Endothelial cell of umbilical vein (primary cell): Measurements from ENCODE around the gene SPDYE3. TPM values are rescaled to one million over a fixed set of nuclear protein-coding genes. Genes with fewer than 3 reads are reported as not detected.
"Not testable (repeated sequence)": the region's sequence is repeated elsewhere in the genome, so short reads cannot be mapped to it uniquely, and the experiment has no call there.

Source experiments
- BruUV-seq: library from RNA; stranded (reverse); fragments of 400-500 nt; replicated peaks from 2 replicates; lab custom pipeline; 2021; lab: Mats Ljungman, UMichigan
- CTCF ChIA-PET: fragments of 300-600, 350-600 bp; sonication (Branson Sonifier 250); formaldehyde crosslinking; loops from one replicate; lab custom pipeline; 2021; ENCODE audit warnings: antibody characterized with exemption, inconsistent platforms; lab: Charles Lee
- POLR2A ChIA-PET: fragments of 300-600, 350-600 bp; sonication (Branson Sonifier 250); formaldehyde crosslinking; loops from one replicate; lab custom pipeline; 2021; ENCODE audit warnings: antibody characterized with exemption, inconsistent platforms; lab: Charles Lee
- DNase-seq: peaks from one replicate; pipeline ENCODE4 v3.0.0-alpha.2; 2011; ENCODE audit warnings: low read depth, low spot score
- FAIRE-seq: peaks from 2 replicates; lab custom pipeline; 2011; peaks lifted over from hg19 to GRCh38; lab: Jason Lieb, UNC
- H2AFZ ChIP-seq: 2 replicates; pipeline ENCODE4 v1.6.0; 2012; ENCODE audit warnings: low read depth, low read length, control low read depth, inconsistent platforms
- H3K27ac ChIP-seq: 2 replicates; pipeline ENCODE4 v1.5.1; 2011; ENCODE audit warnings: low read depth, mild to moderate bottlenecking, control low read depth, low read length, moderate library complexity; ENCODE audit not compliant: insufficient read depth
- H3K27me3 ChIP-seq, 2 experiments: 2 replicates each; pipeline versions ENCODE4 v1.6.0 to v1.6.1; 2011; ENCODE audit warnings: low read length in 2 of 2, mixed read lengths in 1 of 2; ENCODE audit not compliant: control insufficient read depth in 2 of 2, insufficient read depth in 2 of 2
- H3K36me3 ChIP-seq, 2 experiments: 2 replicates in 1 of 2; 3 replicates in 1 of 2; pipeline ENCODE4 v1.5.1; 2011; ENCODE audit warnings: low read length in 2 of 2, mild to moderate bottlenecking in 1 of 2, moderate library complexity in 1 of 2; ENCODE audit not compliant: control insufficient read depth in 2 of 2, insufficient read depth in 2 of 2; ENCODE audit errors: extremely low read depth in 1 of 2
- H3K4me1 ChIP-seq: 3 replicates; pipeline ENCODE4 v1.5.1; 2011; ENCODE audit warnings: mild to moderate bottlenecking, low read length; ENCODE audit not compliant: control insufficient read depth, insufficient read depth; ENCODE audit errors: extremely low read depth
- H3K4me2 ChIP-seq: 2 replicates; pipeline ENCODE4 v1.6.1; 2011; ENCODE audit warnings: low read length, control low read depth, mixed read lengths; ENCODE audit not compliant: insufficient read depth
- H3K4me3 ChIP-seq, 3 experiments: fragments of 200-600 bp in 1 of 3; sonication (generic), shearing (Covaris generic) in 1 of 3; replicated peaks in 1 of 3; 2 replicates each; pipeline ENCODE4 v1.5.1; 2011 to 2016; ENCODE audit warnings: control low read depth in 3 of 3, low read length in 3 of 3, mild to moderate bottlenecking in 2 of 3, inconsistent platforms in 1 of 3, low read depth in 1 of 3, moderate library complexity in 1 of 3; ENCODE audit not compliant: insufficient read depth in 1 of 3
- H3K79me2 ChIP-seq: 2 replicates; pipeline ENCODE4 v1.6.0; 2012; ENCODE audit warnings: low read length, inconsistent platforms; ENCODE audit not compliant: control insufficient read depth, insufficient read depth
- H3K9ac ChIP-seq: replicated peaks from 2 replicates; pipeline ENCODE3; 2011; ENCODE audit warnings: low read length, control low read depth; ENCODE audit not compliant: insufficient read depth; ENCODE audit errors: extremely low read depth
- H3K9me1 ChIP-seq: replicated peaks from 3 replicates; pipeline ENCODE4 v1.6.0; 2011; ENCODE audit warnings: mild to moderate bottlenecking, low read length; ENCODE audit not compliant: control insufficient read depth, insufficient read depth; ENCODE audit errors: extremely low read depth
- H3K9me3 ChIP-seq: replicated peaks from 2 replicates; pipeline ENCODE4 v1.5.1; 2012; ENCODE audit warnings: low read length, inconsistent platforms; ENCODE audit not compliant: control insufficient read depth, insufficient read depth
- H4K20me1 ChIP-seq: replicated peaks from 2 replicates; pipeline ENCODE3; 2011; ENCODE audit warnings: mild to moderate bottlenecking, low read length; ENCODE audit not compliant: control insufficient read depth, insufficient read depth; ENCODE audit errors: extremely low read depth
- GATA2 ChIP-seq: IDR thresholded peaks from 2 replicates; pipeline ENCODE4 v1.7.0; 2011; ENCODE audit warnings: low read depth, mild to moderate bottlenecking, moderate library complexity, mixed read lengths, low read length; ENCODE audit not compliant: insufficient read length, insufficient read depth
- POLR2AphosphoS5 ChIP-seq: IDR thresholded peaks from 2 replicates; pipeline ENCODE4 v1.6.1; 2012; ENCODE audit warnings: low read depth, mild to moderate bottlenecking, control low read depth, low read length, moderate library complexity; ENCODE audit not compliant: insufficient read depth
- dilution Hi-C: fragments of 300-500 bp; cut with MboI; formaldehyde crosslinking; loops from one replicate; pipeline ENCODE4 v1.15.0; 2019; ENCODE audit warnings: low sequenced_read_pairs; ENCODE audit not compliant: extremely low pct_ligation_motif_present
- intact Hi-C: fragments of 100-400 bp; cut with micrococcal nuclease; formaldehyde crosslinking; loops from one replicate; pipeline ENCODE4 v1.10.0; 2022
- polyA plus RNA-seq, 4 experiments: library from polyadenylated mRNA; depleted of rRNA in 3 of 4; stranded (reverse) in 3 of 4; unstranded in 1 of 4; fragments of >200 nt; gene quantifications; 2 replicates each; pipeline versions ENCODE4 v1.2.1 to v1.2.3, GENCODE V29; 2011 to 2012; ENCODE audit warnings: missing spikeins in 1 of 4
- total RNA-seq: library from RNA; stranded (reverse); gene quantifications from 2 replicates; pipeline ENCODE4 v1.2.3, GENCODE V29; 2021
- TF ChIP-seq, protein P1 (sequence below), 2 donors: IDR thresholded peaks; 1 replicate in 1 of 2; 2 replicates in 1 of 2; pipeline ENCODE4 v1.5.1; 2011; ENCODE audit warnings: low read length in 2 of 2, mild to moderate bottlenecking in 2 of 2, moderate library complexity in 2 of 2, control low read depth in 1 of 2, inconsistent platforms in 1 of 2, low read depth in 1 of 2; ENCODE audit not compliant: insufficient read depth in 1 of 2; ENCODE audit errors: extremely low read depth in 1 of 2

The SPDYE3 gene
- total and polyA plus RNA-seq, 2 donors (not counting 3 experiments of a cell fraction or from before 2014, with no cell fraction given) = not detected

- CTCF ChIA-PET = interaction anchor here (1.4 kb wide), 1 partner anchor 81 kb away, joined by 3 read pairs; no protein-coding TSS in a partner anchor
- H2AFZ ChIP-seq, dilution Hi-C loops, H3K4me1 ChIP-seq, BruUV-seq, H3K9ac ChIP-seq, H3K36me3 ChIP-seq, H3K79me2 ChIP-seq, FAIRE-seq, H4K20me1 ChIP-seq, H3K27ac ChIP-seq, POLR2A ChIA-PET, H3K9me3 ChIP-seq, H3K9me1 ChIP-seq, H3K27me3 ChIP-seq: not testable (repeated sequence)
- DNase-seq = peak; percentile 23
- intact Hi-C loops = loop anchor here (10.0 kb wide), 1 partner anchor 74 kb away; no protein-coding TSS in a partner anchor
- Histone ChIP-seq H3K4me2 (peak overlapping the region; percentile 57), H3K4me3 (peak overlapping the region; percentile 18 to 68 (median 42))
Measured at GRCh38 chr7:100270941-100271593, 36.4 kb upstream of the SPDYE3 start.

DNA sequence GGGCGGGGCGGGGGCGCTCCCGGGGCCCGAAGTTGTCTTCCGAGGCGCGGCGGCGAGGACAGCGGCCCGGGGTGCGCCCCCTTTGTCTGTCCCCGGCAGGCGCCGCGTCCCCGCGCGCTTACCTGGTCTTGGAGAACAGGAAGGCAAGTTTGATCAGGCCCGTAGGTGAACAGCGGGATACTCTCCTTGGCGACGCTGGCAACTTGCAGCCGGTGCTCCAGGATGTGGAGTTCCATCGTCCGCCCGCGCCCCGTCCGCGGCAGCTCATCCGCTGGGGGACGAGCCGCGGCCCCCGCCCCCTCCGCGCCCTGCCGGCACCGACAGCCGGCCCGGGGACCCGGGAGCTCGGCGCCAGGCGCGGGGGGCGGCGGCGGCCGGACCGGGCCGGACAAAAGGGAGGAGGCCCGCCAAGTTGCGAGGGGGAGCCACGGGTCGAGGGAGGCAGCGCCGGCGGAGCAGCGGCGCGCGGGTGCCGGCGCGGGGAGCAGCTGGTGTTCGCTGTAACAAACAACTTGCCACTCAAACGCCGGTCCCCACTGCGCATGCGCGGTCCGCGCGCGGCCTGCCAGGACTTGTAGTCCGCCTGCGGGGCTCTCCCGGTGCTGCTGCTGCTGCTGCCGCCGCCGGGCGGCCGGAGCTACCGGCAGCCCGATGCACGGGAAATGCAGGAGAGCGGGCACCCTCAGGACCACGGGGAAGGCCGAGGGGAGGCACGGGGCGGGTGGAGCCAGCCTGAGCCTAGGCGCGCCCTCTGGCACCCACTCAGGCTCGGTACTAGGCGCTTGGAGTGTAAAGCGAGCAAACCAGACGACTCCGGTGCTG is 35.6 kb upstream of the SPDYE3 start:
- no TSS peak for BruUV-seq
- Histone ChIP-seq H4K20me1 (no peaks in the 10 kb centered on the region), H3K9me3 (no peaks in the 10 kb centered on the region), H2AFZ (peak overlapping the region; percentile 91), H3K79me2 (no peaks in the 10 kb centered on the region), H3K4me2 (peak overlapping the region; percentile 67), H3K4me1 (peaks cover 7% of the 10 kb centered on the region), H3K9me1 (no peaks in the 10 kb centered on the region), H3K4me3 (peak overlapping the region; percentile 41 to 68 (median 59)), H3K27ac (no peak overlapping the region), H3K9ac (peak overlapping the region; percentile 37), H3K36me3 (no peaks in the 10 kb centered on the region), H3K27me3 (no peaks in the 10 kb centered on the region)
- dilution Hi-C loops (no loop called here), intact Hi-C loops (loop anchor here (10.0 kb wide), 1 partner anchor 73 kb away; no protein-coding TSS in a partner anchor)
- TF ChIP-seq POLR2AphosphoS5 (peak; percentile 56), GATA2 (no peak)
- TF ChIP-seq, protein P1, sequence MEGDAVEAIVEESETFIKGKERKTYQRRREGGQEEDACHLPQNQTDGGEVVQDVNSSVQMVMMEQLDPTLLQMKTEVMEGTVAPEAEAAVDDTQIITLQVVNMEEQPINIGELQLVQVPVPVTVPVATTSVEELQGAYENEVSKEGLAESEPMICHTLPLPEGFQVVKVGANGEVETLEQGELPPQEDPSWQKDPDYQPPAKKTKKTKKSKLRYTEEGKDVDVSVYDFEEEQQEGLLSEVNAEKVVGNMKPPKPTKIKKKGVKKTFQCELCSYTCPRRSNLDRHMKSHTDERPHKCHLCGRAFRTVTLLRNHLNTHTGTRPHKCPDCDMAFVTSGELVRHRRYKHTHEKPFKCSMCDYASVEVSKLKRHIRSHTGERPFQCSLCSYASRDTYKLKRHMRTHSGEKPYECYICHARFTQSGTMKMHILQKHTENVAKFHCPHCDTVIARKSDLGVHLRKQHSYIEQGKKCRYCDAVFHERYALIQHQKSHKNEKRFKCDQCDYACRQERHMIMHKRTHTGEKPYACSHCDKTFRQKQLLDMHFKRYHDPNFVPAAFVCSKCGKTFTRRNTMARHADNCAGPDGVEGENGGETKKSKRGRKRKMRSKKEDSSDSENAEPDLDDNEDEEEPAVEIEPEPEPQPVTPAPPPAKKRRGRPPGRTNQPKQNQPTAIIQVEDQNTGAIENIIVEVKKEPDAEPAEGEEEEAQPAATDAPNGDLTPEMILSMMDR (IDR thresholded peaks at IDR 0.05; ENCODE audit: extremely low read depth in 1 of 2, insufficient read depth in 1 of 2, low read depth in 1 of 2, low read length in 2 of 2) = peak; percentile 10 to 45
- CTCF ChIA-PET = interaction anchor here (0.6 to 1.4 kb wide), 3 partner anchors 9 to 82 kb away, joined by 3 read pairs; no protein-coding TSS in a partner anchor
- POLR2A ChIA-PET = no interaction called here
- FAIRE-seq (peak; percentile 72), DNase-seq (peak; percentile 91)

GRCh38 chr7:100272538-100272902 is 35.0 kb upstream of the SPDYE3 start:
- BruUV-seq, POLR2A ChIA-PET, FAIRE-seq, H3K4me1 ChIP-seq, H3K27ac ChIP-seq, DNase-seq, H3K36me3 ChIP-seq, H3K9me1 ChIP-seq, H3K9ac ChIP-seq, H3K9me3 ChIP-seq, dilution Hi-C loops, H4K20me1 ChIP-seq, H3K79me2 ChIP-seq, H3K27me3 ChIP-seq: not testable (repeated sequence)
- H3K4me2 ChIP-seq = peak overlapping the region; percentile 67
- peak overlapping the region; percentile 91 for H2AFZ ChIP-seq
- intact Hi-C loops = loop anchor here (10.0 kb wide), 1 partner anchor 72 kb away; no protein-coding TSS in a partner anchor
- CTCF ChIA-PET = interaction anchor here (1.0 to 1.4 kb wide), 2 partner anchors 72 to 83 kb away, joined by 3 read pairs; no protein-coding TSS in a partner anchor
- peak overlapping the region; percentile 41 to 68 (median 59) for H3K4me3 ChIP-seq
